SU-DHL-6 (cell line): ENCODE measurements around the gene RYR2.

Experiments
- EZH2phosphoT487 ChIP-seq: fragments of 200-600 bp; sonication (generic), shearing (Covaris generic); conservative IDR thresholded peaks from 2 replicates; pipeline ENCODE4 v1.6.1; 2018; ENCODE audit warnings: mild to moderate bottlenecking, antibody characterized with exemption, low read length, moderate library complexity, mixed read lengths
- TF ChIP-seq, protein P1 (sequence below): fragments of 200-600 bp; sonication (generic); IDR thresholded peaks from one replicate; pipeline ENCODE4 v1.5.1; 2017; ENCODE audit warnings: antibody characterized with exemption, mild to moderate bottlenecking, low read length, moderate library complexity; ENCODE audit not compliant: insufficient read depth, poor library complexity, severe bottlenecking

DNA sequence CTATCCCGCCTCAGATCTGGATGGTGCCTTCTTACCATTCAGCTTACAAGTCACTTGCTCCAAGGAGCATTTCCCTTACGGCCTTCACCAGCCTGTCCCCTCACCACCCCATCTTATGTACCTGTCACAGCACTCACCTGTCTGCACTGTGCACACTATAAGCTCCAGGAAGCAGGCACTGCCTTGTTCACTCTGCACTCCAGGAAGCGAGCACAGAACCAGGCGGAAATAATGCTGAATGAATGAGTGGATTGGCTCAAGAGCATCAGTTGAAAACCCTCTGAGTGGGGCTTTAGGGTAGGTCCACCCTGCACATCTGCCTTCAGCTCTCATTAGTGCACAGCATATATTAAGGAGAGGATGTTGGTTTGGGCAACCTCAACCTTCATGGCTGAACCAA lies 8.9 kb upstream of the RYR2 start:
- TF ChIP-seq, protein P1, sequence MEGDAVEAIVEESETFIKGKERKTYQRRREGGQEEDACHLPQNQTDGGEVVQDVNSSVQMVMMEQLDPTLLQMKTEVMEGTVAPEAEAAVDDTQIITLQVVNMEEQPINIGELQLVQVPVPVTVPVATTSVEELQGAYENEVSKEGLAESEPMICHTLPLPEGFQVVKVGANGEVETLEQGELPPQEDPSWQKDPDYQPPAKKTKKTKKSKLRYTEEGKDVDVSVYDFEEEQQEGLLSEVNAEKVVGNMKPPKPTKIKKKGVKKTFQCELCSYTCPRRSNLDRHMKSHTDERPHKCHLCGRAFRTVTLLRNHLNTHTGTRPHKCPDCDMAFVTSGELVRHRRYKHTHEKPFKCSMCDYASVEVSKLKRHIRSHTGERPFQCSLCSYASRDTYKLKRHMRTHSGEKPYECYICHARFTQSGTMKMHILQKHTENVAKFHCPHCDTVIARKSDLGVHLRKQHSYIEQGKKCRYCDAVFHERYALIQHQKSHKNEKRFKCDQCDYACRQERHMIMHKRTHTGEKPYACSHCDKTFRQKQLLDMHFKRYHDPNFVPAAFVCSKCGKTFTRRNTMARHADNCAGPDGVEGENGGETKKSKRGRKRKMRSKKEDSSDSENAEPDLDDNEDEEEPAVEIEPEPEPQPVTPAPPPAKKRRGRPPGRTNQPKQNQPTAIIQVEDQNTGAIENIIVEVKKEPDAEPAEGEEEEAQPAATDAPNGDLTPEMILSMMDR = no peak
- TF ChIP-seq EZH2phosphoT487 = no peak
